Left colon (tissue), 2 donors: Measurements from ENCODE around the gene TXNDC2. TPM values are rescaled to one million over a fixed set of nuclear protein-coding genes. Genes with fewer than 3 reads are reported as not detected.
"Not testable (repeated sequence)": the region's sequence is repeated elsewhere in the genome, so short reads cannot be mapped to it uniquely, and the experiment has no call there.

Source experiments
- ATAC-seq: fragments of 200-7000 bp; cut with Tn5 transposase; one replicate; pipeline ENCODE4 v1.9.1; 2020; ENCODE audit warnings: mild to moderate bottlenecking, moderate library complexity
- DNase-seq, 2 donors: peaks; one replicate each; pipeline ENCODE4 v3.0.0-alpha.2; 2020
- intact Hi-C, 2 donors: fragments of 100-400 bp; cut with DNase I in 1 of 2; cut with micrococcal nuclease in 1 of 2; formaldehyde crosslinking; loops; one replicate each; pipeline versions ENCODE4 v1.11.2 to v1.14.0; 2022; cut with DNase I, micrococcal nuclease
- total RNA-seq, 2 donors: library from RNA; stranded (reverse); fragmentation: NEBNext Ultra II Directional; extraction: Animal tissue kit (Norgen Biotek cat#: 25700); gene quantifications; one replicate each; pipeline ENCODE4 v1.2.1, GENCODE V29; 2021
- donor health status: DM: no; HTN: no; CAD: no.
- donor health status: DM: yes; HTN: yes; CAD: no.

TXNDC2 gene
- total RNA-seq, 2 donors from 2014 or later: not detected

- DNase-seq: no peak
- no peak for ATAC-seq
- intact Hi-C loops: no loop called here
Observed at GRCh38 chr18:9902832-9903231, 17.1 kb downstream of the TXNDC2 start.

- DNase-seq: no peak
- no peak for ATAC-seq
- intact Hi-C loops: no loop called here
Observed at GRCh38 chr18:9905401-9905922, 19.7 kb downstream of the TXNDC2 start.

GRCh38 chr18:9906481-9906880 is 20.7 kb downstream of the TXNDC2 start:
- no peak for DNase-seq
- intact Hi-C loops: no loop called here
- peak; percentile 61 for ATAC-seq

- no peak for ATAC-seq
- intact Hi-C loops: no loop called here
- no peak for DNase-seq
Observed at GRCh38 chr18:9907867-9908266, 22.1 kb downstream of the TXNDC2 start.

DNA sequence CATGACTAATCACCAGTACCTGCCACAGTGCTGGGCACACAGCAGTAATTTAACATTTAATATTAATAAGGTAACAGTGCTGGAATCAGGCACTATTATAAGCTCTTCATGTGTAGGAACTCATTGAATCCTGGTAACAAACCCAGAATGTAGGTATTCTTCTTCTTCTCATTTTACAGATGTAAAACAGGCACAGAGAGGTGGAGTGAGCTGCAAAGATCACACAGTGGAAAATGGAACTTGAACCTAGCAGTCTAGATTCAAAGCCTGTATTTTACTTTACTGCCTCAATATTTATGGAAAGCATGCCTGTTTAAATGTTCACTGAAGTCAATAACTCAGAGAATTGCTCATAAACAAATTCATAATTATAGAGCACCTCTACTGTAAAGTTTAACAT is 24.3 kb downstream of the TXNDC2 start:
- intact Hi-C loops: no loop called here
- ATAC-seq (no peak), DNase-seq (no peak)

GRCh38 chr18:9910661-9911060 is 24.9 kb downstream of the TXNDC2 start:
- ATAC-seq (no peak), DNase-seq (no peak)
- intact Hi-C loops: no loop called here

GRCh38 chr18:9911226-9911625 is 25.5 kb downstream of the TXNDC2 start:
- DNase-seq (no peak), ATAC-seq (no peak)
- intact Hi-C loops: no loop called here

DNA sequence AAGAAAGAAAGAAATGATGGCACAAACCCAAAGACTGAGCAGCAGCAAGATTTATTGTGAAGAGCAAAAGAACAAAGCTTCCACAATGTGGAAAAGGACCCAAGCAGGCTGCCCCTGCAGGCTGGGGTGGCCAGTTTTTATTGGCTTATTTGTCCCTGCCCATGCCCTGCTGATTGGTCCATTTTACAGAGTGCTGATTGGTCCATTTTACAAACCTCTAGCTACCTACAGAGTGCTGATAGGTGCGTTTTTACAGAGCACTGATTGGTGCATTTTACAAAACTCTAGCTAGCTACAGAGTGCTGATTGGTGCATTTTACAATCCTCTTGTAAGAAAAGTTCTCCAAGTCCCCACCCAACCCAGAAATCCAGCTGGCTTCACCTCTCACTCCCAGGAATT is 26.5 kb downstream of the TXNDC2 start:
- ATAC-seq, DNase-seq, intact Hi-C loops: not testable (repeated sequence)

DNA sequence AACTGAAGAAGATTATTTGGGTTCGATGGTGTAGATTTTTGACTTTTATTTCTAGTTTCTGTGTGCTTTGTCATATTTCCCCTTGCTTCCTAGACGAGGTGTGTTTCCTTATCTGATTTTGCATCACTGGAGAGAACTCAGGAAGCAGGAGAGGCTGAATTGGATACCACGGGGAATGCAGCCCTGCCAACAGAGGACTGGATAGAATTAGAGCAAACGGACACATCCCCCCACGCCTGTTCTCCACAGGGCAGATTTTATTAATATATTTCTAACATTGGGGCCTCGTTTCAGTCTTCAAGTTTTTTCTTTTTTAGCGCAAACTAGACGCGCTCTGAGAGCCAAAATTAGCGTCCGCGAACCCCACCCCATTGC is 27.4 kb downstream of the TXNDC2 start:
- intact Hi-C loops: no loop called here
- ATAC-seq (peak; percentile 1), DNase-seq (no peak)

DNA sequence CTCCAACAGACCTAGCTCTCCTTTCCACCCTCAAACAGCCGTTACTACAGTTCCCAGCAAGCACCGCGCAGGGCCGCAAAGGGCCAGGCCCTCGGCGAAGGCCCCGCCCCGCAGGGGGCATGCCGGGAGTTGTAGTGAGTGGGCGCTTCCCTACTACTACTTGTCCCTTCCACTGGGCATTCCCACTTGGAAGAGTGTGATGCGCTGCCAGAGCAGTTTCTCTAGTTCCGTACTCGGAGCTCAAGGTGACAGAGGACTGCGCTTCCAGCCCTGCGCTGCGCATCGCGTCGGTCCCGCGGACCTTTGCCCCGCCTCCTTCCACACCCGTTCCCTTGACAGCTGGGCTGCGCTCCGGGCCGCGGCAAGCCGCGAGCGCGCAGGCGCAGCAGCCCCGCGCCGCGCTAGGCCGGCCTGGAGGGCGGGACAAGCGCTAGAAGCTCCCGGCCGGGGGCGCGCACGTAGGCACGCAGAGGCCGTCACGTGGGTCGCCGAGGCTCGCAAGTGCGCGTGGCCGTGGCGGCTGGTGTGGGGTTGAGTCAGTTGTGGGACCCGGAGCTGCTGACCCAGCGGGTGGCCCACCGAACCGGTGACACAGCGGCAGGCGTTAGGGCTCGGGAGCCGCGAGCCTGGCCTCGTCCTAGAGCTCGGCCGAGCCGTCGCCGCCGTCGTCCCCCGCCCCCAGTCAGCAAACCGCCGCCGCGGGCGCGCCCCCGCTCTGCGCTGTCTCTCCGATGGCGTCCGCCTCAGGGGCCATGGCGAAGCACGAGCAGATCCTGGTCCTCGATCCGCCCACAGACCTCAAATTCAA is 28.0 kb downstream of the TXNDC2 start, which contains the start of gene VAPA:
TSS of gene VAPA (plus strand) at position 491 of the 808 bp plus-strand sequence. CDS start at position 732, 241 bp downstream.
- ATAC-seq: peak; percentile 87
- DNase-seq: peak; percentile 95
- intact Hi-C loops: no loop called here

DNA sequence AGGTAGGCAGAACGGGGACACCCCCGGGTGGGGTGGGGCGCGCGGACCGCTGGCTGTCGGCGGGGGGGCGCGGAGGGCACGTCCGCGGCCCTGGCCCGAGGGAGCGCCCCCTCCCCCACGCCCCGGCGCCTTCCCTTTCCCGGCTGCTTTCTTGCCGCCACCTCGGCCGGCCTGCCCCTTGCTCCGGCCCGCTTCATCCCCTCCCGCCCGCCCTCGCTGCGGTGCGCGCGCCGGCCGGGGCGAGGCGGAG is 28.5 kb downstream of the TXNDC2 start:
- ATAC-seq (no peak), DNase-seq (no peak)
- intact Hi-C loops: no loop called here

DNA sequence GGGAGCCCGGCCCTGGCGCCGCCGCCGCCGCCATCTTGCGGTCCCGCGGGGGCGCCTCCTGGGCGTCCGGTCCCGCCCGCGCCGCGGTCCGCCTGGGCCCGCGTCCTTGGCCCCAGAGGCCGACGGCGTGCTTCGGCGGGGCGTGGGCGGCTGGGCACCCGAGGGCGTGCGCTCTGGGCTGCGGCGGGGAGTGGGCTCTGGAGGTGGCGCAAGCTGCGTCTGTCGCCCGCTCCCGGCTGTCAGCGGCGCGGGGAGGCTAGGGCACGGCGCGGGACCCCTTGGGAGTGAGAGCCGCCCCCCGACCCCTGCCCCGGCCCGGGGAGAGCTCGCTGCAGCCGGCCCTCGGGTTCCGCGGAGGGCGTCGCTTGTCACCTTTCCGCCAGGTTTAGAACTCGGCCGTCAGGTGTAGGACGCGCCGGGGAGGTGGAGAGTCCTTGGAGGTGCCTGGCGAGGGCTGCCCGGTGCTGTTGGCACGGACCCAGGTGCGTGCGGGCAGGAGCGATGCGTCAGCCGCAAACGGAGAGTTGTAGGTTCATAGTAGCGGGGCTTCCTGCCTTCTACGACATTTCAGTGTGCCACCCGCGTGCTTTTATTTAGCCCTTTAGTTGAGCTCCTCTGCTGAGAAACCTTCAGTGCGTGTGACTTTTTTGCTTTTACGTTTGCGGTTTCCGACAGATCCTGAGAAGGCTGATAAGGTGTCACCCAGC is 29.0 kb downstream of the TXNDC2 start:
- peak; percentile 50 for ATAC-seq
- DNase-seq: peak; percentile 81 to 85
- intact Hi-C loops: no loop called here

DNA sequence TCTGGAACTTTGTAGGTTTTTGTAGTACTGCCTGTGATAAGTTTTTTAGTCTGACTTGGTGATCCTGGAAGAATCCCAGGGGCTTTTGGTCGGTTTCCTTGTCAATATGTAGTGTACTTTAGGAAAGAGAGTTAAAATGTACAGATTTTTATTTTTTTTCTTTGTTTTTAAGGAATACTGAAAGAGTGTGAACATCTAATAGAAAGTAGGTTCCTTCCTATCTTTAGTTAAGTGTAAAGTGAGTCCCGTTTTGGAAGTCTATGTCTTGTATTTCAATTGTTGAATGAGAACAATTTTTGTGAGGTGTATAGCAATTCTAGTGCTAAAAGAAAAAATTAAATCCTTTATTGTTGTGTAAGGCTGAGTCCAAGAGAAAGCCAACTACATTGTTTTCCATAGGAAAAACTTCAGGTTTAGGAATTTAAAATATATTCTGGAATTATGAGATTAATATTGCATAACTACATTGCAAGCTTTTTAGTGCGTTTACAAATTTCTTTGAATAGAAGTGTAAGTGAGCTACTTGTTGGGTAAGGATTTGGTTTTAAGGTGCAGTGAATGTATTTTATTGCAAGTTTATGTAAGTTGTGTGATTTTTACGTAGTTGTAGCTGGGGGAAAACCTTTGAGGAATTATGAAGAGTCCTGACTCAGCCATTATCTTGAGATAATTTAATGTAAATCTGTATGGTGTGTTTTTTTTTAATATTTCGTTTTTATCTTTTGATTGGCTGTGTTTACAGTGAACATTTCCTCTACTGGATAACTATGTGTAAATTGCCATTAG is 29.7 kb downstream of the TXNDC2 start:
- intact Hi-C loops: no loop called here
- ATAC-seq (no peak), DNase-seq (no peak)

- ATAC-seq: no peak
Observed at GRCh38 chr18:9916077-9916639, 30.4 kb downstream of the TXNDC2 start.

DNA sequence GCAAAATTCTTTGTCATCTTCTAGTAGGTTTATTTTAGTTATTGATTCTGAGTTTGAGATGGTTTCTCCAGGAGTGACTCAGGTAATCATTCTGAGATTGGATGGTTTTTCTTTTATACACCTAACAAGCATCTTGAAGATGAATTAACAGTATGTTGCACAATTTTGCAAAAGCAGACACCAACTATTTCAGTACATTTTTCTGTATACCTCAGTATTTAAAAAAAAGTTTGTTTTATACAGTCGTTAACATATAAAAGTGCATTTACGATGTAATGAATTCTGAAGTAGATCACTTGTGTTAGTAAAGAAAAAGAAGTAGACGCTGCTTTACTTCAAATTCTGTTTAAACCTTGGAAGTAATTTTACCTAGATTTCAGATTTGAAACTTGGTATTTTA is 31.0 kb downstream of the TXNDC2 start:
- intact Hi-C loops: no loop called here
- DNase-seq: no peak

More at GRCh38 chr18:9916077-9916639, 30.4 kb downstream of the TXNDC2 start:
- no peak for DNase-seq
- intact Hi-C loops: no loop called here

GRCh38 chr18:9918016-9918680 is 32.4 kb downstream of the TXNDC2 start:
- intact Hi-C loops: no loop called here
- DNase-seq (no peak), ATAC-seq (no peak)

More for the DNA sequence above, 31.0 kb downstream of the TXNDC2 start:
- ATAC-seq: no peak

- DNase-seq: no peak
- intact Hi-C loops: no loop called here
Observed at GRCh38 chr18:9919564-9920232, 33.9 kb downstream of the TXNDC2 start.

GRCh38 chr18:9922592-9923311 is 37.0 kb downstream of the TXNDC2 start:
- intact Hi-C loops: no loop called here
- DNase-seq: no peak
- ATAC-seq: no peak

More at GRCh38 chr18:9919564-9920232, 33.9 kb downstream of the TXNDC2 start:
- ATAC-seq: no peak
